HG03159 (cell line): ENCODE measurements around the gene SMIM44.
"Not testable (repeated sequence)": the region's sequence is repeated elsewhere in the genome, so short reads cannot be mapped to it uniquely, and the experiment has no call there.

Source experiments
- ATAC-seq: cut with Tn5 transposase; IDR thresholded peaks from one replicate; pipeline ENCODE4 v1.9.1; 2021; ENCODE audit warnings: mild to moderate bottlenecking, moderate library complexity; ENCODE audit not compliant: unreplicated experiment

Gene SMIM44

GRCh38 chr19:3483226-3483628 is at the start of gene SMIM44:
SMIM44 (minus strand) TSS chr19:3483441; CDS start chr19:3483403, 38 bp downstream.
- no peak for ATAC-seq

- ATAC-seq, result no peak
Observed at GRCh38 chr19:3533033-3533432, 49.8 kb upstream of the SMIM44 start.

- no peak for ATAC-seq
Observed at GRCh38 chr19:3532154-3532786, 49.0 kb upstream of the SMIM44 start.

GRCh38 chr19:3531716-3532115 is 48.5 kb upstream of the SMIM44 start:
- no peak for ATAC-seq

- ATAC-seq, result no peak
Observed at GRCh38 chr19:3530389-3530788, 47.1 kb upstream of the SMIM44 start.

- ATAC-seq, result not testable (repeated sequence)
Observed at GRCh38 chr19:3529299-3529698, 46.1 kb upstream of the SMIM44 start.

GRCh38 chr19:3528539-3529211 is 45.4 kb upstream of the SMIM44 start:
- no peak for ATAC-seq

GRCh38 chr19:3528080-3528479 is 44.8 kb upstream of the SMIM44 start:
- ATAC-seq, result no peak

- no peak for ATAC-seq
Observed at GRCh38 chr19:3527238-3527910, 44.1 kb upstream of the SMIM44 start.

GRCh38 chr19:3526507-3527237 is 43.4 kb upstream of the SMIM44 start:
- ATAC-seq, result no peak

- ATAC-seq, result no peak
Observed at GRCh38 chr19:3524904-3525451, 41.7 kb upstream of the SMIM44 start.

- no peak for ATAC-seq
Observed at GRCh38 chr19:3524078-3524842, 41.0 kb upstream of the SMIM44 start.

GRCh38 chr19:3523361-3524077 is 40.3 kb upstream of the SMIM44 start:
- no peak for ATAC-seq

- no peak for ATAC-seq
Observed at GRCh38 chr19:3522421-3523360, 39.5 kb upstream of the SMIM44 start.

- no peak for ATAC-seq
Observed at GRCh38 chr19:3521104-3521445, 37.8 kb upstream of the SMIM44 start.

GRCh38 chr19:3520166-3521103 is 37.2 kb upstream of the SMIM44 start:
- ATAC-seq, result no peak

- ATAC-seq, result no peak
Observed at GRCh38 chr19:3519126-3519525, 35.9 kb upstream of the SMIM44 start.

GRCh38 chr19:3518659-3519058 is 35.4 kb upstream of the SMIM44 start:
- ATAC-seq, result no peak
